ENCODE data around the gene DCHS2. TPM values are rescaled to one million over a fixed set of nuclear protein-coding genes. Genes with fewer than 3 reads are reported as not detected.

DCHS2 gene
- total and polyA plus RNA-seq, 2 experiments from 2014 or later, result 0.21 to 7.6 TPM

- H3K36me3 Mint-ChIP-seq (ENCODE audit: low read depth), result no peaks in the 10 kb centered on the region
- ATAC-seq, result no peak
- H3K36me3 ChIP-seq (ENCODE audit: insufficient read depth), result no peaks in the 10 kb centered on the region; the same call in 1 of the 2 replicates
Measured at GRCh38 chr4:154192585-154192984, 299.0 kb downstream of the DCHS2 start.

More at GRCh38 chr4:154192585-154192984, 299.0 kb downstream of the DCHS2 start:
- H3K9me3 Mint-ChIP-seq, result no peaks in the 10 kb centered on the region; the same call in 1 of the 3 replicates
- Histone ChIP-seq H3K79me2 (replicated peaks; ENCODE audit: insufficient read depth) (no peaks in the 10 kb centered on the region), H3F3A (replicated peaks; ENCODE audit: low read depth) (no peaks in the 10 kb centered on the region), H2AFZ (no peak overlapping the region), H3K9me2 (ENCODE audit: insufficient read depth) (0 out of 2 replicates have a peak, but pooled peaks cover 4% of the 10 kb centered on the region), H4K20me1 (replicated peaks; ENCODE audit: insufficient read depth) (no peaks in the 10 kb centered on the region), H3K4me2 (no peak overlapping the region), H3K27me3 (ENCODE audit: insufficient read depth) (no peaks in the 10 kb centered on the region), H3K4me3 (no peak overlapping the region), H3K27ac (ENCODE audit: low read depth) (no peak overlapping the region), H3K4me1 (ENCODE audit: insufficient read depth) (no peaks in the 10 kb centered on the region)
- H3K27ac Mint-ChIP-seq, result no peak overlapping the region
- no peak for DNase-seq (ENCODE audit: low spot score)
- no peaks in the 10 kb centered on the region for H3K4me1 Mint-ChIP-seq
- TF ChIP-seq, protein P1, sequence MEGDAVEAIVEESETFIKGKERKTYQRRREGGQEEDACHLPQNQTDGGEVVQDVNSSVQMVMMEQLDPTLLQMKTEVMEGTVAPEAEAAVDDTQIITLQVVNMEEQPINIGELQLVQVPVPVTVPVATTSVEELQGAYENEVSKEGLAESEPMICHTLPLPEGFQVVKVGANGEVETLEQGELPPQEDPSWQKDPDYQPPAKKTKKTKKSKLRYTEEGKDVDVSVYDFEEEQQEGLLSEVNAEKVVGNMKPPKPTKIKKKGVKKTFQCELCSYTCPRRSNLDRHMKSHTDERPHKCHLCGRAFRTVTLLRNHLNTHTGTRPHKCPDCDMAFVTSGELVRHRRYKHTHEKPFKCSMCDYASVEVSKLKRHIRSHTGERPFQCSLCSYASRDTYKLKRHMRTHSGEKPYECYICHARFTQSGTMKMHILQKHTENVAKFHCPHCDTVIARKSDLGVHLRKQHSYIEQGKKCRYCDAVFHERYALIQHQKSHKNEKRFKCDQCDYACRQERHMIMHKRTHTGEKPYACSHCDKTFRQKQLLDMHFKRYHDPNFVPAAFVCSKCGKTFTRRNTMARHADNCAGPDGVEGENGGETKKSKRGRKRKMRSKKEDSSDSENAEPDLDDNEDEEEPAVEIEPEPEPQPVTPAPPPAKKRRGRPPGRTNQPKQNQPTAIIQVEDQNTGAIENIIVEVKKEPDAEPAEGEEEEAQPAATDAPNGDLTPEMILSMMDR (conservative IDR thresholded peaks at IDR 0.05; ENCODE audit: low read depth in 2 of 2), result no peak
- no peak for TF ChIP-seq NANOG (IDR thresholded peaks at IDR 0.05; ENCODE audit: borderline replicate concordance)
- no peak for TF ChIP-seq EZH2 (IDR thresholded peaks at IDR 0.05; ENCODE audit: low read depth, unreplicated experiment)
- no peak for TF ChIP-seq POLR2AphosphoS5 (IDR thresholded peaks at IDR 0.05; ENCODE audit: low read depth)
- TF ChIP-seq CREB1 (CRISPR knock-in tag; IDR thresholded peaks at IDR 0.05; ENCODE audit: low read depth), result no peak
- TF ChIP-seq STAT1 (IDR thresholded peaks at IDR 0.05; ENCODE audit: unreplicated experiment), result no peak
- TF ChIP-seq JUNB (IDR thresholded peaks at IDR 0.05; ENCODE audit: unreplicated experiment), result no peak
- TF ChIP-seq, protein P2, sequence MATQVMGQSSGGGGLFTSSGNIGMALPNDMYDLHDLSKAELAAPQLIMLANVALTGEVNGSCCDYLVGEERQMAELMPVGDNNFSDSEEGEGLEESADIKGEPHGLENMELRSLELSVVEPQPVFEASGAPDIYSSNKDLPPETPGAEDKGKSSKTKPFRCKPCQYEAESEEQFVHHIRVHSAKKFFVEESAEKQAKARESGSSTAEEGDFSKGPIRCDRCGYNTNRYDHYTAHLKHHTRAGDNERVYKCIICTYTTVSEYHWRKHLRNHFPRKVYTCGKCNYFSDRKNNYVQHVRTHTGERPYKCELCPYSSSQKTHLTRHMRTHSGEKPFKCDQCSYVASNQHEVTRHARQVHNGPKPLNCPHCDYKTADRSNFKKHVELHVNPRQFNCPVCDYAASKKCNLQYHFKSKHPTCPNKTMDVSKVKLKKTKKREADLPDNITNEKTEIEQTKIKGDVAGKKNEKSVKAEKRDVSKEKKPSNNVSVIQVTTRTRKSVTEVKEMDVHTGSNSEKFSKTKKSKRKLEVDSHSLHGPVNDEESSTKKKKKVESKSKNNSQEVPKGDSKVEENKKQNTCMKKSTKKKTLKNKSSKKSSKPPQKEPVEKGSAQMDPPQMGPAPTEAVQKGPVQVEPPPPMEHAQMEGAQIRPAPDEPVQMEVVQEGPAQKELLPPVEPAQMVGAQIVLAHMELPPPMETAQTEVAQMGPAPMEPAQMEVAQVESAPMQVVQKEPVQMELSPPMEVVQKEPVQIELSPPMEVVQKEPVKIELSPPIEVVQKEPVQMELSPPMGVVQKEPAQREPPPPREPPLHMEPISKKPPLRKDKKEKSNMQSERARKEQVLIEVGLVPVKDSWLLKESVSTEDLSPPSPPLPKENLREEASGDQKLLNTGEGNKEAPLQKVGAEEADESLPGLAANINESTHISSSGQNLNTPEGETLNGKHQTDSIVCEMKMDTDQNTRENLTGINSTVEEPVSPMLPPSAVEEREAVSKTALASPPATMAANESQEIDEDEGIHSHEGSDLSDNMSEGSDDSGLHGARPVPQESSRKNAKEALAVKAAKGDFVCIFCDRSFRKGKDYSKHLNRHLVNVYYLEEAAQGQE (IDR thresholded peaks at IDR 0.05; ENCODE audit: unreplicated experiment), result no peak
- no peak for TF ChIP-seq ZNF114 (CRISPR knock-in tag; IDR thresholded peaks at IDR 0.05)
- TF ChIP-seq, protein P3, sequence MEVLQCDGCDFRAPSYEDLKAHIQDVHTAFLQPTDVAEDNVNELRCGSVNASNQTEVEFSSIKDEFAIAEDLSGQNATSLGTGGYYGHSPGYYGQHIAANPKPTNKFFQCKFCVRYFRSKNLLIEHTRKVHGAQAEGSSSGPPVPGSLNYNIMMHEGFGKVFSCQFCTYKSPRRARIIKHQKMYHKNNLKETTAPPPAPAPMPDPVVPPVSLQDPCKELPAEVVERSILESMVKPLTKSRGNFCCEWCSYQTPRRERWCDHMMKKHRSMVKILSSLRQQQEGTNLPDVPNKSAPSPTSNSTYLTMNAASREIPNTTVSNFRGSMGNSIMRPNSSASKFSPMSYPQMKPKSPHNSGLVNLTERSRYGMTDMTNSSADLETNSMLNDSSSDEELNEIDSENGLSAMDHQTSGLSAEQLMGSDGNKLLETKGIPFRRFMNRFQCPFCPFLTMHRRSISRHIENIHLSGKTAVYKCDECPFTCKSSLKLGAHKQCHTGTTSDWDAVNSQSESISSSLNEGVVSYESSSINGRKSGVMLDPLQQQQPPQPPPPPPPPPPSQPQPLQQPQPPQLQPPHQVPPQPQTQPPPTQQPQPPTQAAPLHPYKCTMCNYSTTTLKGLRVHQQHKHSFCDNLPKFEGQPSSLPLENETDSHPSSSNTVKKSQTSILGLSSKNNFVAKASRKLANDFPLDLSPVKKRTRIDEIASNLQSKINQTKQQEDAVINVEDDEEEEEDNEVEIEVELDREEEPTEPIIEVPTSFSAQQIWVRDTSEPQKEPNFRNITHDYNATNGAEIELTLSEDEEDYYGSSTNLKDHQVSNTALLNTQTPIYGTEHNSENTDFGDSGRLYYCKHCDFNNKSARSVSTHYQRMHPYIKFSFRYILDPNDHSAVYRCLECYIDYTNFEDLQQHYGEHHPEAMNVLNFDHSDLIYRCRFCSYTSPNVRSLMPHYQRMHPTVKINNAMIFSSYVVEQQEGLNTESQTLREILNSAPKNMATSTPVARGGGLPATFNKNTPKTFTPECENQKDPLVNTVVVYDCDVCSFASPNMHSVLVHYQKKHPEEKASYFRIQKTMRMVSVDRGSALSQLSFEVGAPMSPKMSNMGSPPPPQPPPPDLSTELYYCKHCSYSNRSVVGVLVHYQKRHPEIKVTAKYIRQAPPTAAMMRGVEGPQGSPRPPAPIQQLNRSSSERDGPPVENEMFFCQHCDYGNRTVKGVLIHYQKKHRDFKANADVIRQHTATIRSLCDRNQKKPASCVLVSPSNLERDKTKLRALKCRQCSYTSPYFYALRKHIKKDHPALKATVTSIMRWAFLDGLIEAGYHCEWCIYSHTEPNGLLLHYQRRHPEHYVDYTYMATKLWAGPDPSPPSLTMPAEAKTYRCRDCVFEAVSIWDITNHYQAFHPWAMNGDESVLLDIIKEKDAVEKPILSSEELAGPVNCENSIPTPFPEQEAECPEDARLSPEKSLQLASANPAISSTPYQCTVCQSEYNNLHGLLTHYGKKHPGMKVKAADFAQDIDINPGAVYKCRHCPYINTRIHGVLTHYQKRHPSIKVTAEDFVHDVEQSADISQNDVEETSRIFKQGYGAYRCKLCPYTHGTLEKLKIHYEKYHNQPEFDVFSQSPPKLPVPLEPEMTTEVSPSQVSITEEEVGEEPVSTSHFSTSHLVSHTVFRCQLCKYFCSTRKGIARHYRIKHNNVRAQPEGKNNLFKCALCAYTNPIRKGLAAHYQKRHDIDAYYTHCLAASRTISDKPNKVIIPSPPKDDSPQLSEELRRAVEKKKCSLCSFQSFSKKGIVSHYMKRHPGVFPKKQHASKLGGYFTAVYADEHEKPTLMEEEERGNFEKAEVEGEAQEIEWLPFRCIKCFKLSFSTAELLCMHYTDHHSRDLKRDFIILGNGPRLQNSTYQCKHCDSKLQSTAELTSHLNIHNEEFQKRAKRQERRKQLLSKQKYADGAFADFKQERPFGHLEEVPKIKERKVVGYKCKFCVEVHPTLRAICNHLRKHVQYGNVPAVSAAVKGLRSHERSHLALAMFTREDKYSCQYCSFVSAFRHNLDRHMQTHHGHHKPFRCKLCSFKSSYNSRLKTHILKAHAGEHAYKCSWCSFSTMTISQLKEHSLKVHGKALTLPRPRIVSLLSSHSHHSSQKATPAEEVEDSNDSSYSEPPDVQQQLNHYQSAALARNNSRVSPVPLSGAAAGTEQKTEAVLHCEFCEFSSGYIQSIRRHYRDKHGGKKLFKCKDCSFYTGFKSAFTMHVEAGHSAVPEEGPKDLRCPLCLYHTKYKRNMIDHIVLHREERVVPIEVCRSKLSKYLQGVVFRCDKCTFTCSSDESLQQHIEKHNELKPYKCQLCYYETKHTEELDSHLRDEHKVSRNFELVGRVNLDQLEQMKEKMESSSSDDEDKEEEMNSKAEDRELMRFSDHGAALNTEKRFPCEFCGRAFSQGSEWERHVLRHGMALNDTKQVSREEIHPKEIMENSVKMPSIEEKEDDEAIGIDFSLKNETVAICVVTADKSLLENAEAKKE (CRISPR knock-in tag; IDR thresholded peaks at IDR 0.05), result no peak
- TF ChIP-seq EZH2phosphoT487 (IDR thresholded peaks at IDR 0.05; ENCODE audit: unreplicated experiment), result no peak
- no peak overlapping the region for H3K4me3 Mint-ChIP-seq
- H3K27me3 Mint-ChIP-seq (ENCODE audit: insufficient read depth, low read depth, poor library complexity), result peaks cover 4% of the 10 kb centered on the region

Measured in GM23338 (cell line).